Measurements from ENCODE around the gene CA5A.
"Not testable (repeated sequence)": the region's sequence is repeated elsewhere in the genome, so short reads cannot be mapped to it uniquely, and the experiment has no call there.

The CA5A gene

GRCh38 chr16:87922250-87922871 lies 14.0 kb downstream of the CA5A start:
- DNase-seq (ENCODE audit: low read depth): no peak

DNA sequence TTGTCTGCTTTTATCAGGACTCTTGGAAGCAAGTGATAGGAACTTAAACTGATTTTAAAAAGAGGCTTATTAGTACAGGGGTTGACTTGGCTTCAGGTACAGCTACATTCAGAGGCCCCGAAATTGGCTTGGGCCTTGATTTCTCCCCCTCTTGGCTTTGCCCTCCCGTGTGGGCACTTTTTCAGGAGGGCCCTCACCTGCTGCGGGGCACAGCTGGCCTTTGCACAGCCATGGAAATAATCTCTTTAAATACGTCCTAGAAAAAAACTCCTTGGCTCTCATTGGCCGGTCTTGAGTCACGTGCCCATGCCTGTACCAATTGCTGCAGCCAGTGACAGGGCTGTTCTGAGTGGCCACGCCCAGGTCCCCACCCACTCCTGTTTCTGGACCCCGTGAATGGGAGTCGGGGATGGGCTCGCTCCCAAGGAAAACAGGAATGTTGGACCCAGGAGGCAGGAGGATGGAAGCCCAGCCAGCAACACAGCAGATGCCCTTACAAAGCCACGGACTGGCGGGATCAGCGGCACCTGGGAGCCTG lies 15.0 kb downstream of the CA5A start:
- no peak for DNase-seq (ENCODE audit: low read depth)

DNA sequence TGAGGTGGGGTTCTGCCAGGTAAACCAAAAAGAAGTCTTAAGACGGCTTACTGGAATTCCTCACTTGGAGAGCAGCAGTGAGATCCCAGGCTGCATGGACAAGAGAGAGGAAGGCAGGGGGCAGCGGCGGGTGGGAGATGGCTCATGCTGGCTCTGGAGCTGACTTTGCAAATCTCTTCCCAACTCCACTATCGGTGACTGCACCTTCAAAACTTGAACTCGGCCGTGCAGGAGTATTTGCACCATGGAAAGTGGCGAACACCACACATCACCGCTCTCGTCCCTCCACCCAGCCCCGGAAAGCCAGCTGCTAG lies 16.7 kb downstream of the CA5A start:
- no peak for DNase-seq (ENCODE audit: low read depth)

DNA sequence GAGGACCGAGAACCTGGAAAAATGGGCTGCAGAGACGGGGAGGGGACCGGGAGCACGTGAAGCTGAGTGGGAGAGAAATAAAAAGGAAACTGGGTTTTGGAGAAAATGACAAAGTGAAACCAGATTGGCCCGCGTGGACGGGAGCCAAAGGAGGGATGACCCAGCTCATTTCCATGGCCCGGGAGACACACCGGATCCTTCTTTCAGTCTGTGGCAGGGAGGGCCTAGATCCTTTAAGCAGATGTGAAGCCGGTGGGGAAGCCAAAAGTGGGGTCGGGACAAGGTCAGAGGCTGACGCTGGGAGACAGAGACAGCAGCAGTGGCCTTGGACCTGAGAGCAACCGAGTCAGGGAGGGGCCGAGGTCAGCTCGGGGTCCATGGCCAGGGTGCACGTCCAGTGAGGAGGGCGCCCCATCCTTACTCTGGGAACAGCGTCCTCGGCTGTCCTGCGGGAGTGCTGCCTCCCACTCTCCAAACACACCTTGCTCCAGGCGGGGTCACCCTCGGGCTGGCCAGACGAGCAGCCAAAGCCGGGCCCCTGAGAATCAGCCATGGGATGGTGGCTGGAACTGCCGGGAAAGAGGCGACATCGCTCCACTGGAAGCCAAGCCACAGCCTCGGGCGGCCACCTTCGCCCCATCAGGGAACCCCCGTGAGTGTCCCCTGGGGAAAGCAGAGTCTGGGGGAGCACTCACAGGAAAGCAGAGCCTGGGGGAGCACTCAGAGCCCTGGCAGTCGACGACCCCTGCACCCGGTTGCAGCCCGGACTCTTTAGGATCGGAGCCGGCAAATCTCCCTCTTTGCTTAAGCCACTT lies 17.3 kb downstream of the CA5A start:
- no peak for DNase-seq (ENCODE audit: low read depth)

DNA sequence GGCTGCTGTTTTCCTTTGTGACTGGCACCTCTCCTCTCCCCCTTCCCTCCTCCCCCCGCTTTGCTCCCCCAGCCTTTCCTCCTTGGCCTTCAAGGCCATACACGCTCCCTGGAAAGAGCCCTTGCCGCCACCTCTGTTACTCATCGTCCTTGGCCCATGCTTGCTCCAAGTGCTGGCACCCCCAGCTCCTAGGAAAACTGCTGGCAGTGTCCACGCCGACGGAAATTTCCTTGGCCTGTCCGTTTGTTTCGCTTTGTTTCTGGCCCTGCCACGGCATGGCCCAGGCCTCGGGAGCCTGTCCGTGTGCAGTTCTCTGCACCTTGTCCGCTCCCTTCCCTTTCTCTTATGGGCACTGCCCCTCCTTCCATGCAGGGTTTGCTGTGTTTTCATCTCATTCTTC lies 18.0 kb downstream of the CA5A start:
- DNase-seq (ENCODE audit: low read depth): no peak

DNA sequence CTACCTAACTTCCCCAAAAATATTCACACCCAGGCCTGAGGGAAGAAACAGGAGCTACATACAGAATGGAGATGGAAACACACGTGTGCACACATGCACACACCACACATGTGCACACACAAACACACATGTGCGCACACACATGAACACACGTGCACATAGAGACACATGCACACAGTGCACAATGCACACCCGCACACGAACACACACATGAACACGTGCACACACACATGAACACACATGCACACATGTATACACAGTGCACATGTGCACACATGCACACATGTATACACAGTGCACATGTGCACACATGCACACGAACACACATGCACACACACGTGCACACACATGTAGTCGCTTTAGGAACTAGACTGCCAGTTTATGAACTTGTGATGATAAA lies 18.8 kb downstream of the CA5A start:
- no peak for DNase-seq (ENCODE audit: low read depth)

GRCh38 chr16:87914812-87915211 lies 21.5 kb downstream of the CA5A start:
- DNase-seq (ENCODE audit: low read depth): no peak

DNA sequence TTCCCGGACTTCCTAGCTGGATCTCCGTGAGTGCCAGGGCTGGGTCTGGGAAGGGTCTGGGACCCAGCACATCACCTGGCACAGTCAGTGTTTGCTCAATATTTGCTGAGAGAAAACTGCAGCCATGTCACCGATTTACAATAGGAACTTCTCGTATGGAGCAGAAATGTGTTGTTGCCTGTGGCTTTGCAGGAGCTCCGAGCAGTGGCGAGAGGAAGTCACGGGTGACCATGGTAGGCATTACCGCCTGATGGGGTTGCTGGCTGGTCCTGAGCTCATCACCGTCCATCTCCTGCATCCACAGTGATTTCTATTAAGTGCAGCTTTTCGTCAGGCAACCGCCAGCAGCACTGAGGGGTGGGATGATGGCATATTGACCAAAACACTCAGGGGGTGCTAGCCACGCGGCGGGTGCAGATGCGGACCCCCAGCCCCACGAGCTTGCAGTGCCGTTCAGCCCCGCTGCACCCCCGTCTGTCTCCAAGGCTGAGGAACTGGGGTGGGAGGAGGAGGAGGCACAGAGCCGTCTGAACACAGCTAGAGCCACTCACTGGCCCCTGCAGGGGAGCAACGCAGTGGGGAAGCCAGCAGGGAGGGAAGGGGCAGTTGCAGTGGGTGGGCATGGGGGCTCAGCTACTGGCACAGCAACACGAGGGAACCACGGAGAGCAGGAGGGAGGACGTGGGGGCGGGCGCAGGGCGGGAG lies 22.2 kb downstream of the CA5A start:
- DNase-seq (ENCODE audit: low read depth): not testable (repeated sequence)

DNA sequence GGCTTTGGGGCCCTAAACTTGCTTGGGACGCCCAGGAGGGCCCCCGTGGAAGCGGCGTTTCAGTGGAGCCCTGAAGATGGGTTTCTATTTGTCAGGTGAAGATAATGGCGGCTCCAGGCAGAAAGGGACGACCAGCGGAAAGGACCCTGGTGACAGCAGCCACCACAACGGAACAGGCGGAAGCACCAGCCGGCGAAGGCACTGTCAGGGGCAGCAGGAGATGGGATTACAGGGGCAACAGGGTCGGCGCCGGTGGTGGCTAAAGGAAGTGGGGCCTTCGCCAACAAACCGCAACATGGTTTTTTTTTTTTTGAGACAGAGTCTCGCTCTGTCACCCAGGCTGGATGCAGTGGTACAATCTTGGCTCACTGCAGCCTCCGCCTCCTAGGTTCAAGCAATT lies 23.6 kb downstream of the CA5A start:
- DNase-seq (ENCODE audit: low read depth): not testable (repeated sequence)

GRCh38 chr16:87911106-87911763 lies 25.1 kb downstream of the CA5A start:
- DNase-seq (ENCODE audit: low read depth): not testable (repeated sequence)

GRCh38 chr16:87909203-87909935 lies 27.0 kb downstream of the CA5A start:
- DNase-seq (ENCODE audit: low read depth): peak; percentile 72

DNA sequence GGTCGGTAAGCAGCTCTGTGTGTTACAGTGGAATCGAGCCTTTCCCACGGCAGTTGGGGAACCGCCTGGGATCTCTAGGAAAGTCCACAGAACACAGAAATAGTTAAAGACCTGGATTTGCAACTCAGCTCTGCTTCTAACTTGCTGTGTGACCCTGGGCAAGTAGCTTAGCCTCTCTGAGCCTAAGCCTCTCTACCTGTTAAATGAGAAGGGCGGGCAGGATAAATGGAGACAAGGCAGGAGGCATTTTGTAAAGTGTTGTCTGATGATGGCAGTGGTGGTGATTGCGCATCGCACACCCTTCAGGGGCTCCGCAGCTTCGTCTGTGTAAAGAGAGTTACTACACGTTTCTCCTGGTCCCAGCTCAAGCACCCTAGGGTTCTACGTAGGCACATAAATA lies 28.2 kb downstream of the CA5A start:
- not testable (repeated sequence) for DNase-seq (ENCODE audit: low read depth)

DNA sequence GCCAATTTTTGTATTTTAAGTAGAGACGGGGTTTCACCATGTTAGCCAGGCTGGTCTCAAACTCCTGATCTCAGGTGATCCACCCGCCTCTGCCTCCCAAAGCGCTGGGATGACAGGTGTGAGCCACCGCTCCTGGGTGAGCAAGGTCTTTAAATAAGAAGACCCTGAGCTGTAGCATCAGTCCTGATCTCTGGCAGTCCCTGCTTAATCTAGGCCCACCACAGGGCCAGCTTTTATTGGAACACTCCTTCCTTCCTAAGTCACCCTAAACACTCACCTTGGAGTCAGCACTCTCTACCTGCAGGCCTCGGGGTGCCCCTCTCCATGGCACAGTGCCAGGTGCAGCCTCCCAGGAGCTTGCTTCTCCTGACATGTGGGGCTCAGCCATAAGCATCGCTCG lies 30.8 kb downstream of the CA5A start:
- DNase-seq (ENCODE audit: low read depth): not testable (repeated sequence)

DNA sequence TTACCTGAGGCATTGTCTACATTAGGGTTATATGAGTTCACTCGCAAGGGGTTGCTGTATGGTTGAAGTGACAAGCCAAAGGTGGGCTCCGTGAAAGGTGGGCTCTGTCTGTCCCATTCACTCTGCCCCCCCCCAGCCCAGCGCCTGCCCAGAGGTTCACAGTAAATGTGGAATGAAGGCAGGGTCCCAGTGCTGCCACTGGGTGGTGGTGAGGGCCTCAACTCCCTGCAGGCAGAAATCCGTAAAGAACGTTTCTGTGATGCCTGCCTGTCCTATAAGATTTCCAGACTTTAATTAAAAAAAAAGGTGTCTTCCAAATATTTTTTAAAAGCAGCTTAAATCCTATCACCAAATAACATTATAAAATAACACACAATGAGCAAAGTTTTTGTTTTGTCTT lies 31.4 kb downstream of the CA5A start:
- DNase-seq (ENCODE audit: low read depth): not testable (repeated sequence)

GRCh38 chr16:87900489-87900888 lies 35.8 kb downstream of the CA5A start:
- DNase-seq (ENCODE audit: low read depth): not testable (repeated sequence)

GRCh38 chr16:87897521-87898505 lies 38.5 kb downstream of the CA5A start:
- DNase-seq (ENCODE audit: low read depth): peak; percentile 48

DNA sequence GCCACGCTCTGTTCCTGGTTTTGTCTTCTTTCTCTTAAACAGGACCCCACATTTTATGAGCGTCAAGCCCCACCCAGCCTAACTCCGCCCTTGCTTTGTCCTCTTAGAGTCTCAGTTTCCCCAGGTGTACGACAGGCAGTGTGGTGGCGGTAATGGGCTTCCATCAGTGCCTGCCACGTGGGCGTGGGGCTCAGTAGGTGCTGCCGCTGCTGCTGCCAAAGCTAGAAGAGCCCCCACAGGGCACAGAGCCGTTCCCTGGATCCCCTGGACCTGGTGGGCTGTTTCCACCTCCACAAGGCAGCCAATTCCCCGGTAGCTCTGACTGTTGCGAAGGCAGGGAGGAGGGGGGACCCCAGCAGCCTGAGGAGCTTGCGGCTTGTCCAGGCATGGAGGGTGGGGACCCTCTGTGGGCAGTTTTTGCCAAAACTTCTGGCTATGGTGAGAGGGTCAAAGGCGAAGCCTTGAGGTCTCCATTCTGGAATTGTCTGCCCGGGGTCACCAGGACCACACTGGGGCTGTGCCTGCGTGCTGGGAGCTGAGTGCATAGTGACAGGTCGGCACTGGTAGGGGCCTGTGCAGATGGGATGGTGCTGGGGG lies 39.3 kb downstream of the CA5A start:
- DNase-seq (ENCODE audit: low read depth): not testable (repeated sequence)

- DNase-seq (ENCODE audit: low read depth): not testable (repeated sequence)
Observed at GRCh38 chr16:87896176-87896890, 40.0 kb downstream of the CA5A start.

- DNase-seq (ENCODE audit: low read depth): peak; percentile 67
Observed at GRCh38 chr16:87895641-87896141, 40.6 kb downstream of the CA5A start.

Data from stimulated activated CD8-positive, alpha-beta memory T cell treated with anti-CD3 and anti-CD28 coated beads, Interleukin-12 subunit alpha, Interleukin-12 subunit beta, amount 100 ng/mL, for 4 hours (primary cell).